OCI-LY7 (cell line): Measurements from ENCODE around the gene TMEM26.

Source experiments
- CTCF ChIP-seq: fragments of 200-600 bp; sonication (generic); conservative IDR thresholded peaks from 2 replicates; pipeline ENCODE4 v1.5.1; 2014; ENCODE audit warnings: mild to moderate bottlenecking, antibody characterized with exemption, low read length, moderate library complexity, mixed read lengths
- EZH2phosphoT487 ChIP-seq: fragments of 200-600 bp; sonication (generic); IDR thresholded peaks from 2 replicates; pipeline ENCODE4 v1.6.1; 2018; ENCODE audit warnings: low read depth, borderline replicate concordance, mild to moderate bottlenecking, mixed run types, antibody characterized with exemption, low read length, moderate library complexity, mixed read lengths

- TF ChIP-seq EZH2phosphoT487, result no peak
- TF ChIP-seq CTCF, result no peak
Measured at GRCh38 chr10:61390851-61391250, 62.3 kb downstream of the TMEM26 start.
